GM13977 (cell line): ENCODE results near the gene IMPG2.
"Not testable (repeated sequence)": the region's sequence is repeated elsewhere in the genome, so short reads cannot be mapped to it uniquely, and the experiment has no call there.

Source experiments
- DNase-seq: peaks from one replicate; pipeline ENCODE4 v3.0.0; 2012; ENCODE audit warnings: low spot score
- in situ Hi-C: fragments of 300-500 bp; cut with MboI; formaldehyde crosslinking; loops from one replicate; pipeline ENCODE4 v1.12.0; 2022; ENCODE audit warnings: low sequenced_read_pairs, low pct_unique_long_range_greater_than_20kb, mixed read lengths, inconsistent platforms; ENCODE audit not compliant: unreplicated experiment
- TF ChIP-seq, protein P1 (sequence below): IDR thresholded peaks from 2 replicates; pipeline ENCODE4 v1.5.1; 2012; ENCODE audit warnings: mild to moderate bottlenecking, control low read depth; ENCODE audit not compliant: insufficient read depth; ENCODE audit errors: extremely low read depth, missing control alignments

Gene IMPG2

DNA sequence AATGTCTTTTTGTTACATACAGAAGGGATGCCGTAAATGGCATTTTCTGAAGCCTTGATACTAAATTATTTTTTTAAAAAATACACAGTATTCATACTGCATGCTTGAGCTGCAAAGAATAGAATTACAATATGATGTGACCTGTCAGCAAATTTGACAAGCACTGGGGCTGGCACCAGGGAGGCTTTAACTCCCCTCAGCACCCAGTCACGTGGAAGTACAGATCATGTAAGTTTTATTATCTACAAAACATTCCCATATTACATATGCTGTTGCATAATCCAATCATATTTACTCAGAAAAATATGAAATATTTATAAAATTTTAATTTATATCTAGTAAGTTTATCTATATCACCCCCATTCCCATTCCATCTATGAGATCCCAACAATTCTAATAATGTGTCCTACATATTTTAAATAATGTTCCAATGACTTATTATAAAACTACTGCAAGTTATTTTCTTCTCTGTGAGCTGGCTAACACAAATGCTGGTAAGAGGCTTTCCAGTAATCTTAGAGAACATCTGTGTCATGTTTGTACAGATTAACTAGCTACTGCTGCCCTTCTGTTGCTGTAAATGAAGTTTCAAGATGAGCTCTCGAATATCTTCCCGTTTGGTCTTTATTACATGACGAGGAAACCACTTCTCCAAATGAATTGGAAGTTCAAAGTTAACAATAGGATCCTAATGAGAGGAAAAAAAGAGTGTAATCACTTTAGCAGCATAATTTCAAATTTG lies 5.2 kb upstream of the IMPG2 start:
- TF ChIP-seq, protein P1, sequence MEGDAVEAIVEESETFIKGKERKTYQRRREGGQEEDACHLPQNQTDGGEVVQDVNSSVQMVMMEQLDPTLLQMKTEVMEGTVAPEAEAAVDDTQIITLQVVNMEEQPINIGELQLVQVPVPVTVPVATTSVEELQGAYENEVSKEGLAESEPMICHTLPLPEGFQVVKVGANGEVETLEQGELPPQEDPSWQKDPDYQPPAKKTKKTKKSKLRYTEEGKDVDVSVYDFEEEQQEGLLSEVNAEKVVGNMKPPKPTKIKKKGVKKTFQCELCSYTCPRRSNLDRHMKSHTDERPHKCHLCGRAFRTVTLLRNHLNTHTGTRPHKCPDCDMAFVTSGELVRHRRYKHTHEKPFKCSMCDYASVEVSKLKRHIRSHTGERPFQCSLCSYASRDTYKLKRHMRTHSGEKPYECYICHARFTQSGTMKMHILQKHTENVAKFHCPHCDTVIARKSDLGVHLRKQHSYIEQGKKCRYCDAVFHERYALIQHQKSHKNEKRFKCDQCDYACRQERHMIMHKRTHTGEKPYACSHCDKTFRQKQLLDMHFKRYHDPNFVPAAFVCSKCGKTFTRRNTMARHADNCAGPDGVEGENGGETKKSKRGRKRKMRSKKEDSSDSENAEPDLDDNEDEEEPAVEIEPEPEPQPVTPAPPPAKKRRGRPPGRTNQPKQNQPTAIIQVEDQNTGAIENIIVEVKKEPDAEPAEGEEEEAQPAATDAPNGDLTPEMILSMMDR = no peak
- no peak for DNase-seq
- in situ Hi-C loops = no loop called here

DNA sequence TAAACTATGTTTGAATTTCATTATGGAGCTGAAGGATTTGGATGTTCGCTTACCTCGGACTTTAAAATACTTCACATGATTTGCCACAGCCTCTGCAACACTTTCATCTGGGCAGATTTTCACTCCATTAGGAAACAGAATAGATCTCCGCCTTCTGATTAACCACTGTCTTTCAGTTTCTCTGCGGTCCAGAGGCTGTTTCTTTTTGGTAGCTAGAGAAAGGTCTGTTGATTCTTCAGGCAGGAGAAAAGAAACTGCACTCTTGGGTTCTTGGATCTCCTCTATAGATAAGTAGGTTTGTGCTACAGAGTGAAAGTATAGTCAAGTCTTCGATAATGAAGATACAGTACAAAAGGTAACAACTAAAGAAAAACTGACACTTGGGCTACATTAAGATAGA lies 844 bp downstream of the IMPG2 start:
- TF ChIP-seq, protein P1 = no peak
- DNase-seq = no peak
- in situ Hi-C loops = no loop called here

DNA sequence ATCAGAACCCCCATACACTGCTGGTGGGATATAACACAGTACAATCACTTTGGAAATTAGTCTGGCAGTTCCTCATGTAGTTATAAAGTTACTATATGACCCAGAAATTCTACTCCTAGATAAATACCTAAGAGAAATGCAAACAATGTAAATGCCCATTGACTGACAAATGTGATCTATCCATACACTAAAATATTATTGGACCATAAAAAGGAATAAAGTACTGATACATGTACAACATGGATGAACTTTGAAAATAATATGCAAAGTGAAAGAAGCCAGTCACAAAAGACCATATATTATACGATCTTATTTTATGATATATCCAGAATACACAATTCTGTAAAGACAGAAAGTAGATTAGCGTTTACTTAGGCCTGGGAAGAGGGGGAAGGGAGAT lies 7.8 kb downstream of the IMPG2 start:
- TF ChIP-seq, protein P1 = no peak
- in situ Hi-C loops = no loop called here
- DNase-seq = no peak

DNA sequence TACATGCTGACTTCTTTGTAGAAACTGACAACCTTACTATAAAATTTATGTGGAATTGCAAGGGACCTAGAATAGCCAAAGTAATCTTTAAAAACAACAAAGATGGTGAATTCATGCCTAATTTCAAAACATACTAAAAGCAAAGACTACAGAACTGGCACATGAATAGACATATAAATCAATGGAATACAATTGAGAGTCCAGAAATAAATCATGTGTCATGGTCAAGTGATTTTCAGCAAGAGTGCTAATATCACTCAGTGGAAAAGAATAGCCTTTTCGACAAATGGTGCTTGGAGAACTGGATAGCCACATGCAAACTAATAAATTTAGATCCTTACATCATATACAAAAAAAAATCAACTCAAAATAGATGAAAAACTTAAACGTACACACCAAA lies 8.7 kb downstream of the IMPG2 start:
- in situ Hi-C loops = no loop called here
- TF ChIP-seq, protein P1 = no peak
- DNase-seq = no peak

DNA sequence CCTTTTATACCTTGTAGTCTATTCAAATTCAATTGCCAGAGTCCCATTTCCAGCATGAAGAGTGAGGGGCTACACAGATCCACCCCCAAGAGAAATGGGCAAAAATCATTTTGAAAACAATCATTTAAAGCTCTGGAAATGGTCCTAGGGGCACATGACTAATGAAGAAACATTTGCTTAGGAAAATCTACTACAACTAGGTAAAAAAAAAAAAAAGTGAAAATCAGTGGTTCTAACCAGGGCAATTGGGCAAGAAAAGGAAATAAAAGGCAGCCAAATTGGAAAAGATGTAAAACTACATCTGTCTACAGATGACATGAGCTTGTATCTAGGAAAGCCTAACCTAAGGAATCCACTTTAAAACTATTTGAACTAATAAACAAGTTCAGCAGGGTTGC lies 9.4 kb downstream of the IMPG2 start:
- TF ChIP-seq, protein P1 = no peak
- DNase-seq = no peak
- in situ Hi-C loops = no loop called here

DNA sequence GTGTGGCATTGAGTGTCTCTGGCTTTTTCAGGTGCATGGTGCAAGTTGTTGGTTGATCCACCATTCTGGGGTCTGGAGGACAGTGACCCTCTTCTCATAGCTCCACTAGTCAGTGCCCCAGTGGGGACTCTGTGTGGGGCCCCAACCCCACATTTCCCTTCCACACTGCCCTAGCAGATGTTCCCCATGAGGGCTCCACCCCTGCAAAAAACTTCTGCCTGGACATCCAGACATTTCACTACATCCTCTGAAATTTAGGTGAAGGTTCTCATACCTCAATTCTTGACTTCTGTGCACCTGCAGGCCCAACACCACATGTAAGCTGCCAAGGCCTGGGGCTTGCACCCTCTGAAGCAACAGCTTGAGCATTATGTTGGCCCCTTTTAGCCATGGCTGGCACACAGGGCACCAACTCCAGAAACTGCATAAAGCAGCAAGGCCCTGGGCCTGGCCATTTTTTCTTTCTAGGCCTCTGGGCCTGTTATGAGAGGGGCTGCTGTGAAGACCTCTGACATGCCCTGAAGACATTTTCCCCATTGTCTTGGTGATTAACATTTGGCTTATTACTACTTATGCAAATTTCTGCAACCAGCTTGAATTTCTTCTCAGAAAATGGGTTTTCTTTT lies 12.1 kb downstream of the IMPG2 start:
- in situ Hi-C loops, DNase-seq: not testable (repeated sequence)

DNA sequence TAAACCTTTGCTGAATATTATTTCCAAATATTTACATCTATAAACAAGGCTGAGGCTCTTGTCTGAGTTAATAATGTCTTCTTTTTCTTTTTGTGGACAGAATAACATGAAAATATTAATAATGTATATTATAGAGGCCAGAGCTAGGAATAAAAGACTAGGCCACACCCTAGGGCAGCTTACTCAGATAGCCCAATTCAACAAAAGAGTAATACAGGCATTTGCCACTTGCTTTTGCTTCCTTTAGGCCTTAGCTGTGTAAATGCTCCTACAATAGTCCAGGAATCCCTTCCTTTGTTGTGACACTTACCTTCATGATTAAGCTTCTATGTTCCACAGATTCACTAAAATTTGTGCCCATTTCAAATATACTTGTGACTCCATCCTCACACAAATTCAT lies 16.5 kb downstream of the IMPG2 start:
- no peak for DNase-seq
- TF ChIP-seq, protein P1 = no peak
- in situ Hi-C loops = no loop called here
